Gastroesophageal sphincter (tissue), 4 donors: ENCODE measurements around the gene IL7R. TPM values are rescaled to one million over a fixed set of nuclear protein-coding genes. Genes with fewer than 3 reads are reported as not detected.

Experiments used
- ATAC-seq: fragments of 150-250 bp; one replicate; pipeline ENCODE4 v1.9.1; 2016; ENCODE audit warnings: mild to moderate bottlenecking, moderate library complexity
- H3K27ac ChIP-seq, 4 donors: fragments of 200-600 bp; sonication (generic) in 3 of 4; 1 replicate in 3 of 4; 2 replicates in 1 of 4; pipeline ENCODE4 v1.5.1; 2016 to 2019
- H3K27me3 ChIP-seq: fragments of 200-600 bp; sonication (generic); one replicate; pipeline ENCODE4 v1.5.1; 2019
- H3K36me3 ChIP-seq, 2 donors: fragments of 200-600 bp; sonication (generic); one replicate each; pipeline ENCODE4 v1.5.1; 2019; ENCODE audit warnings: control low read depth in 1 of 2
- H3K4me1 ChIP-seq, 3 donors: fragments of 200-600 bp; sonication (generic); 1 replicate in 2 of 3; 2 replicates in 1 of 3; pipeline ENCODE4 v1.5.1; 2016 to 2019; ENCODE audit warnings: control low read depth in 2 of 3
- H3K4me3 ChIP-seq, 2 donors: fragments of 200-600 bp; sonication (generic); one replicate each; pipeline ENCODE4 v1.5.1; 2019; ENCODE audit warnings: mild to moderate bottlenecking in 1 of 2, moderate library complexity in 1 of 2
- H3K9me3 ChIP-seq, 3 donors: fragments of 200-600 bp; sonication (generic); one replicate each; pipeline ENCODE4 v1.5.1; 2017 to 2019; ENCODE audit warnings: control low read depth in 2 of 3
- EP300 ChIP-seq: sonication (generic); formaldehyde crosslinking; IDR thresholded peaks from one replicate; pipeline ENCODE4 v1.6.1; 2017; ENCODE audit warnings: antibody characterized with exemption, mild to moderate bottlenecking
- POLR2A ChIP-seq, 2 donors: fragments of 450-650 bp; IDR thresholded peaks; one replicate each; pipeline ENCODE4 v1.6.1; 2017; ENCODE audit warnings: antibody characterized with exemption in 2 of 2, mild to moderate bottlenecking in 2 of 2, moderate library complexity in 1 of 2
- POLR2AphosphoS5 ChIP-seq: sonication (generic); formaldehyde crosslinking; IDR thresholded peaks from one replicate; pipeline ENCODE4 v1.6.1; 2017; ENCODE audit warnings: antibody characterized with exemption
- whole genome bisulfite sequencing, 2 donors: methylation state at CpG; one replicate each; pipeline ENCODE4 v1.1.5; 2018; ENCODE audit warnings: low coverage in 1 of 2; 5-methylcytosine and 5-hydroxymethylcytosine counted together
- total RNA-seq, 4 donors: library from RNA; depleted of rRNA; stranded (reverse); fragments of >200 nt; gene quantifications; one replicate each; pipeline ENCODE4 v1.1.0, GENCODE V29; 2016
- TF ChIP-seq, protein P1 (sequence below), 4 experiments: fragments of 200-600 bp in 2 of 4; fragments of 450-650 bp in 2 of 4; sonication (generic) in 1 of 4; IDR thresholded peaks; one replicate each; pipeline ENCODE4 v1.5.1; 2017 to 2019; ENCODE audit warnings: antibody characterized with exemption in 4 of 4, mild to moderate bottlenecking in 2 of 4, moderate library complexity in 2 of 4

The IL7R gene
- total RNA-seq, 4 donors from 2014 or later, result 1.1 to 10.1 (median 4.0) TPM

DNA sequence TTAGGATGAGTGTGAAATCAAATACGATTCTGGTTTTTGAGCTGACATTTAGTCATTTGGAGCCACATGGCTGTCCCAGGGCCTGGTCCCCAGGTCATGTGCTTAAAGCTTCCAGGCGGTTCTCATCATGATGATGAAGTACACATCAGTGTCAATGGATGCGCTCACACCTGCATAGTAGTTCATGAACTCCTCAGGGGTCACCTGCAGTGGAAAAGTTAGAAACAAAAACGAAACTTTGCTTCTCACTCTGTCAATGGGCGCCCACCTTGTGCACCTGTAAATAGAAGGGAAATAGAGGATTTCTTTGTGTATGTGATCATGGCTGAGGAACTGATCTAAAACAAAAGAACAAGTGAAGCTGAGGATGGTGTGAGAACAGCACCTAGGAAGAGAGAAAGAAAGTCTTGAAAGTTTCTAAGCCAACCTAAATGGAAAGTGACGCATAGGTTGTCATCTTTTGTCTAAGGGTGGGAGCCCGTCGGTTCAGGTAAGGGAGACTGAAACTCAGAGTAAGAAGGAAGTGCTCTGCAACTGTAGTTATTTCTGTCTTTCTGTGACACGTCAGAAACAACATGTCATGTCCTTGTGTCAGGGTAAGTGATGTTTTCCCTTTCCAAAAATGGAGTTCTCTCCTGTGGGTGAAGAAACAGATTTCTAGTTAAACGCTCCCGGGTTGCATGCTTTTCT, 47.9 kb downstream of the IL7R start:
- no peak for ATAC-seq
- Histone ChIP-seq H3K4me3 (no peak overlapping the region), H3K27ac (no peak overlapping the region), H3K27me3 (no peaks in the 10 kb centered on the region), H3K9me3 (peaks cover 0 to 6% (median 0%) of the 10 kb centered on the region in 3 donors), H3K4me1 (no peaks in the 10 kb centered on the region), H3K36me3 (no peaks in the 10 kb centered on the region)
- no peak for TF ChIP-seq EP300
- TF ChIP-seq POLR2AphosphoS5, result no peak
- TF ChIP-seq, protein P1, sequence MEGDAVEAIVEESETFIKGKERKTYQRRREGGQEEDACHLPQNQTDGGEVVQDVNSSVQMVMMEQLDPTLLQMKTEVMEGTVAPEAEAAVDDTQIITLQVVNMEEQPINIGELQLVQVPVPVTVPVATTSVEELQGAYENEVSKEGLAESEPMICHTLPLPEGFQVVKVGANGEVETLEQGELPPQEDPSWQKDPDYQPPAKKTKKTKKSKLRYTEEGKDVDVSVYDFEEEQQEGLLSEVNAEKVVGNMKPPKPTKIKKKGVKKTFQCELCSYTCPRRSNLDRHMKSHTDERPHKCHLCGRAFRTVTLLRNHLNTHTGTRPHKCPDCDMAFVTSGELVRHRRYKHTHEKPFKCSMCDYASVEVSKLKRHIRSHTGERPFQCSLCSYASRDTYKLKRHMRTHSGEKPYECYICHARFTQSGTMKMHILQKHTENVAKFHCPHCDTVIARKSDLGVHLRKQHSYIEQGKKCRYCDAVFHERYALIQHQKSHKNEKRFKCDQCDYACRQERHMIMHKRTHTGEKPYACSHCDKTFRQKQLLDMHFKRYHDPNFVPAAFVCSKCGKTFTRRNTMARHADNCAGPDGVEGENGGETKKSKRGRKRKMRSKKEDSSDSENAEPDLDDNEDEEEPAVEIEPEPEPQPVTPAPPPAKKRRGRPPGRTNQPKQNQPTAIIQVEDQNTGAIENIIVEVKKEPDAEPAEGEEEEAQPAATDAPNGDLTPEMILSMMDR (IDR thresholded peaks at IDR 0.05), result no peak
- TF ChIP-seq POLR2A (IDR thresholded peaks at IDR 0.05), result no peak
- WGBS, 2 donors, result 62 to 70% methylated on average over 6 to 11 of the region's 11 CpGs

DNA sequence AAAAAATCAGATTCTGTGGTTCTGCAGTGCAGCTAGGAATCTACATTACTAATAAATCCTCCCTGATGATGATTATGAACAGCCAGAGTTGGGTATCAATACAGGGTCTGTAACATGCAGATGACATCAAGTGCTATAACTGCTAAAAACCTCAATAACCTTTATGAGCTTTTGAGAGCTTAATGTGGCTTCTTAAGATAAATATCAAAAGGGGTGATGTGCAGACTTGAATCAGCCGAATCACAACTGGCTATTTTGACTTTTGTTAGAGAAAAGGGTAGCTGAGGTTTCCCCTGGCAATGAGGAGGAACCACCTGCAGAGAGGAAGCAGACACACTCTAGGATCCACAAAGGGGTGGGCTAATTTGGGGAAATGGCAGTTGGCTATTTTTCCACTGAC, 51.5 kb downstream of the IL7R start:
- no peak overlapping the region for H3K4me3 ChIP-seq
- no peaks in the 10 kb centered on the region for H3K36me3 ChIP-seq
- no peak overlapping the region for H3K27ac ChIP-seq
- WGBS, 2 donors, result 33 to 43% methylated on average over 1 of the region's 1 CpG
- no peaks in the 10 kb centered on the region for H3K4me1 ChIP-seq
- ATAC-seq, result no peak
- H3K9me3 ChIP-seq, result peaks cover 0 to 11% (median 0%) of the 10 kb centered on the region in 3 donors
- no peaks in the 10 kb centered on the region for H3K27me3 ChIP-seq
- TF ChIP-seq, protein P1 (IDR thresholded peaks at IDR 0.05), result no peak
- TF ChIP-seq POLR2AphosphoS5 (no peak), EP300 (no peak), POLR2A (IDR thresholded peaks at IDR 0.05) (no peak)

- Histone ChIP-seq H3K9me3 (peaks cover 0 to 8% (median 0%) of the 10 kb centered on the region in 3 donors), H3K36me3 (no peaks in the 10 kb centered on the region), H3K4me1 (no peaks in the 10 kb centered on the region), H3K27me3 (no peaks in the 10 kb centered on the region), H3K27ac (no peak overlapping the region), H3K4me3 (no peak overlapping the region)
- ATAC-seq, result no peak
- TF ChIP-seq POLR2AphosphoS5, result no peak
- no peak for TF ChIP-seq EP300
- TF ChIP-seq, protein P1 (IDR thresholded peaks at IDR 0.05), result no peak
- no peak for TF ChIP-seq POLR2A (IDR thresholded peaks at IDR 0.05)
Observed at GRCh38 chr5:35908814-35909213, 52.1 kb downstream of the IL7R start.

DNA sequence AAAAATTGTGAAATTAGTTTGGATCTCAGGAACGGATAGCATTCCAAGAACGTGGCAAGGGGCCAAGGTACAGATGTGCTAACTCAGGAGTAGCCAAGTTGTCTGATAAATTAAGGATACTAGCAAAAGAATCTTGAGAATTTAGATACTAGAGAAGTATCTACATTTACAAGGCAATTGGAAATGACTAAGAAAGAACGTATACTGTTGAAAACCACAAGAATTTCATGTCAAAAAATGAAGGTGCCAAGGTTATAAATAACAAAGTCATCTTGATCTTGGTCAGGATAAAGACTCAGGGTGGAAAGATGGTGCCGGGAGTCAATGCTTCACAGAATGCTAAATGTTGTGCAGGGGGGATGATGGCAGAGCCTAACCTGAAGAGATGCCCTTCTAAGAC, 62.5 kb downstream of the IL7R start:
- ATAC-seq, result no peak
- 37 to 53% methylated on average over 4 of the region's 4 CpGs for WGBS, 2 donors
- H3K27me3 ChIP-seq, result peaks cover 20% of the 10 kb centered on the region
- H3K4me1 ChIP-seq, result no peaks in the 10 kb centered on the region
- peaks cover 0 to 10% (median 0%) of the 10 kb centered on the region in 3 donors for H3K9me3 ChIP-seq
- TF ChIP-seq, protein P1 (IDR thresholded peaks at IDR 0.05), result no peak
- TF ChIP-seq EP300 (no peak), POLR2AphosphoS5 (no peak), POLR2A (IDR thresholded peaks at IDR 0.05) (no peak)
- H3K36me3 ChIP-seq, result no peaks in the 10 kb centered on the region
- H3K27ac ChIP-seq, result no peak overlapping the region
- H3K4me3 ChIP-seq, result no peak overlapping the region

GRCh38 chr5:35920890-35921289, 64.2 kb downstream of the IL7R start:
- TF ChIP-seq POLR2AphosphoS5 (no peak), EP300 (no peak), POLR2A (IDR thresholded peaks at IDR 0.05) (no peak)
- TF ChIP-seq, protein P1 (IDR thresholded peaks at IDR 0.05), result no peak
- H3K36me3 ChIP-seq, result no peaks in the 10 kb centered on the region
- no peak overlapping the region for H3K27ac ChIP-seq
- H3K9me3 ChIP-seq, result peaks cover 0 to 10% (median 0%) of the 10 kb centered on the region in 3 donors
- WGBS, 2 donors, result 69% methylated on average over 3 of the region's 11 CpGs; no CpG with 5 or more reads in 1 of the 2 donors
- H3K4me1 ChIP-seq, result peaks cover 0 to 10% (median 7%) of the 10 kb centered on the region in 3 donors
- H3K27me3 ChIP-seq, result peaks cover 37% of the 10 kb centered on the region
- H3K4me3 ChIP-seq, result no peak overlapping the region
- no peak for ATAC-seq
